G401 (cell line): Measurements from ENCODE around the gene MEMO1. TPM values are rescaled to one million over a fixed set of nuclear protein-coding genes. Genes with fewer than 3 reads are reported as not detected.
"Not testable (repeated sequence)": the region's sequence is repeated elsewhere in the genome, so short reads cannot be mapped to it uniquely, and the experiment has no call there.

Source experiments
- DNase-seq: peaks from one replicate; pipeline ENCODE4 v3.0.0-alpha.2; 2015; ENCODE audit warnings: low spot score
- in situ Hi-C: cut with HindIII; loops from 2 replicates; pipeline ENCODE4 v1.10.0; 2016; ENCODE audit warnings: low sequenced_read_pairs, mixed read lengths
- total RNA-seq: library from RNA; depleted of rRNA; stranded (reverse); fragments of >200 nt; shearing (Covaris generic); gene quantifications from 2 replicates; pipeline ENCODE4 v1.2.3, GENCODE V29; 2014

MEMO1 gene
- total RNA-seq, 1 experiment from 2014 or later: 102 TPM

GRCh38 chr2:31931916-31932315 is 78.9 kb downstream of the MEMO1 start:
- no peak for DNase-seq
- in situ Hi-C loops: no loop called here

DNA sequence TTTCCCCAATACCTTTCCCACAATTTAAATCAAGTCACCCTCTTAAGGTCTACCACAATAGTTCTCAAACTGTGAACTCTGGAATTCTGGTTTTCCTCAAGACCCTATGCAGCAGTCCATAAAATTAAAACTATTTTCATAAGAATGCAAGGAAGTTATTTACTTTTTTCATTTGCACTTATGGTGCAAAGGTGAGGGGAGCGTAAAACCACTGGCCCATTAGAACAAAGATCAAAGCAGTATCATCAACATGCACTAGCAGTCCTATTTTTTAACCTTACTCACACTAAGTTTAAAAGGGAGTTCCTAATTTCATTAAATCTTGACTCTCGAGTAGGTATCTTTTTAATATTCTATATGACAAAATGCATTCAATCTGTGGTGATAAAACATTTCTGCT is 85.3 kb downstream of the MEMO1 start:
- no peak for DNase-seq
- in situ Hi-C loops: no loop called here

DNA sequence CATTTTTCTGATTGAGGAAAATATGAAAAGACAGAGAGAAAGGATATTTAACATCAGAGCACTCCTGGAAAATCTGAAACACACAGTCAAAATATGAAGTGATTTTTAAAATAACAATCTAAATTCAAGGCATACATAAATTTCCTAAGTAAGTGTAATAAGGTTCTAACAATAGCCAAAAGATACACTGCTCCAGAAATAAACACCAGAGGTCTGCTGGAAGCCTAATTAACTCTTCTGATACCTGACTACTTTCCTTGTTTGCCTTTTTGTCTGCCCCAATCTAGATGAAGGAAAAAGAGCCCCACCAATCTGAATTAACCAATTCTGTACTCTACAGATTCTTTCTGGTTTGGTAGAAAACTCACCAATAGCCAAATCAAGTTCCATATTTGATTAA is 87.1 kb downstream of the MEMO1 start:
- no peak for DNase-seq
- in situ Hi-C loops: no loop called here

- in situ Hi-C loops: no loop called here
- DNase-seq: no peak
These were observed 88.0 kb downstream of the MEMO1 start for GRCh38 chr2:31922542-31923408.

GRCh38 chr2:31920962-31921361 is 89.8 kb downstream of the MEMO1 start:
- in situ Hi-C loops: no loop called here
- no peak for DNase-seq

DNA sequence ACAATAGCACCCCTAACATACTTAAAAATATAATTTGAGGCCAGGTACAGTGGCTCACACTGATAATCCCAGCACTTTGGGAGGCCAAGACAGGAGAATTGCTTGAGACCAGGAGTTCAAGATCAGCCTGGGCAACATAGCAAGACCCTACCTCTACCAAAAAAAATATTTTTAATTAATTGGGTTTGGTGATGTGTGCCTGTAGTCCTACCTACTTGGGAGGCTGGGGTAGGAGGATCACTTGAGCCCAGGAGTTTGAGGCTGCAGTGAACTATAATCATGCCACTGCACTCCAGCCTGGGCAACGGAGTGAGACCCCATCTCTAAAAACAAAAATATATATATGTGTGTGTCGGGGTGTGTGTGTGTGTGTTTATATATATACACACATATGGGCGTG is 91.3 kb downstream of the MEMO1 start:
- no peak for DNase-seq
- in situ Hi-C loops: no loop called here

GRCh38 chr2:31909661-31910060 is 101.1 kb downstream of the MEMO1 start:
- no peak for DNase-seq
- in situ Hi-C loops: no loop called here

- in situ Hi-C loops: not testable (repeated sequence)
These were observed 103.3 kb downstream of the MEMO1 start for GRCh38 chr2:31907491-31907890.

DNA sequence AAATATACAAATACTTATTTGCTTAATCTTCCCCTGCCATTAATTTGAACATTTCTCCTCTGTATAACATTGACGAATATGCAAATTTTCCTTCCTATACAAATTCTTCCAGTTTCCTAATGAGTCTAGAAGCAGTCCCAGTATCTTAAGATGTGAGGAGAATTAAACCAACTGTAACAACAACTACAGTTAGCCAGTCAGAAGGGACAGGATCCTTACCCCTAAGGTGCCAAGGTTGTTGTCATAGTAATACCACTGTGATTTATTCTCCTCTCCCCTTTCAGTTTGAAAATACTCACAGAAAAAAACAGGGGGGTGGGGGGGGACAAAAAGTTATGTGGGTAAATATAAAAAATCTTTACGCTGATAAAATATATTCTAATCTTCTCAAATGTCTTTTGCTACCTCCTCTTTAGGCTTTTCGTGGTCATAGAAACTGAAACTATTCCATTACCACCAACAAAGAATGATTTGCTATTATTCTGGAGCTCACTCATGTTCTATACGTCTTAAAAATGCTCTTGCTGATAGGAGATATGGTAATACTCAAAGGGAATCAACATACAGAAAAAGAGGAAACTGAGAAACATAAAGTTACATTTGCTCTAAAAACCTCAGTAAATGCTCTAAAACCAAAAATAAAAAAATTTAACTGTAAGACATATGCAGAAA is 107.6 kb downstream of the MEMO1 start:
- DNase-seq: no peak
- in situ Hi-C loops: no loop called here

More at GRCh38 chr2:31907491-31907890, 103.3 kb downstream of the MEMO1 start:
- not testable (repeated sequence) for DNase-seq

DNA sequence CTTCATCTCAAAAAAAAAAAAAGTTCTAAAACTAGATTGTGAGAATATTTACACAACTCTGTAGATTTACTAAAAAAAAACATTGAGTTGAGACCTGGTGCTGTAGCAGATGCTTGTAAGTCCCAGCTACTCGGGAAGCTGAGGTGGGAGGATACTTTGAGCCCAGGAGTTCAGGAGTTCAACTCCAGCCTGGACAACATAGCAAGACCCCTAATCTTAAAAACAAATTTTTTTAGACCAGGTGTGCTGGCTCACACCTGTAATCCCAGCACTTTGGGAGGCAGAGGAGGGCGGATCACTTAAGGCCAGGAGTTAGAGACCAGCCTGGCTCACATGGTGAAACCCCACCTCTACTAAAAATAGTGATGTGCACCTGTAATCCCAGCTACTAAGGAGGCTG is 108.9 kb downstream of the MEMO1 start:
- no peak for DNase-seq
- in situ Hi-C loops: no loop called here

DNA sequence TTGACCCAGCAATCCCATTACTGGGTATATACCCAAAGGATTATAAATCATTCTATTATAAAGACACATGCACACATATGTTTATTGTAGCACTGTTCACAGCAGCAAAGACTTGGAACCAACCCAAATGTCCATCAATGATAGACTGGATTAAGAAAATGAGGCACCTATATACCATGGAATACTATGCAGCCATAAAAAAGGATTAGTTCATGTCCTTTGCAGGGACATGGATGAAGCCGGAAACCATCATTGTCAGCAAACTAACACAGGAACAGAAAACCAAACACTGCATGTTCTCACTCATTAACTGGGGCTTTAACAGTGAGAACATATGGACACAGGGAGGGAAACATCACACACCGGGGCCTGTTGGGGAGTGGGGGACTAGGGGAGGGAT is 110.7 kb downstream of the MEMO1 start:
- in situ Hi-C loops, DNase-seq: not testable (repeated sequence)

DNA sequence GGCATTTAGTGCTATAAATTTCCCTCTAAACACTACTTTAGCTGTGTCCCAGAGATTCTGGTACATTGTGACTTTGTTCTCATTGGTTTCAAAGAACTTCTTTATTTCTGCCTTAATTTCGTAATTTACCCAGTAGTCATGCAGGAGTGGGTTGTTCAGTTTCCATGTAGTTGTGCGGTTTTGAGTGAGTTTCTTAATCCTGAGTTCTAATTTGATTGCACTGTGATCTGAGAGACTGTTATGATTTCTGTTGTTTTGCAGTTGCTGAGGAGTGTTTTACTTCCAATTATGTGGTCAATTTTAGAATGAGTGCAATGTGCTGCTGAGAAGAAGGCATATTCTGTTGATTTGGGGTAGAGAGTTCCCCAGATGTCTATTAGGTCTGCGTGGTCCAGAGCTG is 112.5 kb downstream of the MEMO1 start:
- DNase-seq, in situ Hi-C loops: not testable (repeated sequence)

DNA sequence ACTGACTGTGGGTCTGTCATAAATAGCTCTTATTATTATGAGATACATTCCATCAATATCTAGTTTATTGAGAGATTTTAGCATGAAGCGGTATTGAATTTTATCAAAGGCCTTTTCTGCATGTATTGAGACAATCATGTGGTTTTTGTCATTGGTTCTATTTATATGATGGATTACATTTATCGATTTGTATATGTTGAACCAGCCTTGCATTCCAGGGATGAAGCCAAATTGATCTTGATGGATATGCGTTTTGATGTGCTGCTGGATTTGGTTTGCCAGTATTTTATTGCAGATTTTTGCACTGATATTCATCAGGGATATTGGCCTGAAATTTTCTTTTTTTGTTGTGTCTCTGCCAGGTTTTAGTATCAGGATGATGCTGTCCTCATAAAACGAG is 113.5 kb downstream of the MEMO1 start:
- in situ Hi-C loops, DNase-seq: not testable (repeated sequence)

DNA sequence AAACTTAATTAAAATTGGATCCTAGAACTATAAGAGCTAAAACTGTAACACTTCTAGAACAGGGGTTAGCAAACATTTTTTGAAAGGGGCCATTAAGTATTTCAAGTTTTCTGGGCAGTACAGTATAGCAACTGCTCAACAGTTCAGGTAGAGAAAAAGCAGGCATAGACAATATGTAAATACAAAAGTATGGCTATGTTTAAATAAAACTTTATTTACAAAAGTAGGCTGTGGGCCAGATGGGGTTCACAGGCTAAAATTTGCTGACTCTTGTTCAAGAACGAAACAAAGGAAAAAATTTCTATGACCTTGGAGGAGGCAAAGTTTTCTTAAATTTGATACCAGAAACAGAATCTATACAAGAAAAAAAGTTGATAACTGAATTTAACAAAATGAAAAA is 114.5 kb downstream of the MEMO1 start:
- DNase-seq: no peak
- in situ Hi-C loops: no loop called here

DNA sequence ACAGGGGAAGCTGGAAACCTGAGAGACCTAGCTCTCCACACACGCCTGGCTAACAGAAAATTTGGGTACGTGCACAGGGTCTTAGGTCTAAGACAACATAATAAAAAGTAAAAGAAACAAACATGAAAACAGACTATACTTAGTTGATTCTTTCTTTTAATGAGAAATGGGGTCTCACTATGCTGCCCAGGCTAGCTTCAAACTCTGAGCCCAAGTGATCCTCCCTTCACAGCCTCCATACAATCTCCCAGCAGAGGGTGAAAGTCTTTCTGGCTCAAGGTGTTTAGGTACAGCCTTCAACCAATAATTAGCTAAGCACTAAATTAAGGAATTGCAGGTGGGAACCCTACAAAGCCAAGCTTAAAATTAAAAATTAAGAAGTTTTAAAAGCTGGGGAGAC is 116.2 kb downstream of the MEMO1 start:
- no peak for DNase-seq
- in situ Hi-C loops: no loop called here

- in situ Hi-C loops: no loop called here
- DNase-seq: no peak
These were observed 117.7 kb downstream of the MEMO1 start for GRCh38 chr2:31893094-31893493.

GRCh38 chr2:31889044-31889443 is 121.8 kb downstream of the MEMO1 start:
- in situ Hi-C loops: no loop called here

GRCh38 chr2:31888550-31888949 is 122.3 kb downstream of the MEMO1 start:
- no peak for DNase-seq
- in situ Hi-C loops: no loop called here

More at GRCh38 chr2:31889044-31889443, 121.8 kb downstream of the MEMO1 start:
- no peak for DNase-seq

GRCh38 chr2:31886700-31887099 is 124.1 kb downstream of the MEMO1 start:
- DNase-seq: peak; percentile 12

GRCh38 chr2:31877008-31877407 is 133.8 kb downstream of the MEMO1 start:
- in situ Hi-C loops: no loop called here
- no peak for DNase-seq

More at GRCh38 chr2:31886700-31887099, 124.1 kb downstream of the MEMO1 start:
- in situ Hi-C loops: no loop called here
